Spleen (tissue), 11 donors: ENCODE measurements around the gene NLRP10. TPM values are rescaled to one million over a fixed set of nuclear protein-coding genes. Genes with fewer than 3 reads are reported as not detected.

Source experiments
- DNase-seq: peaks from one replicate; pipeline ENCODE4 v3.0.0-alpha.2; 2020
- H3K27ac ChIP-seq, 8 donors: fragments of 200-600 bp; sonication (generic) in 7 of 8; 1 replicate in 4 of 8; 2 replicates in 4 of 8; pipeline versions ENCODE4 v1.5.0 to v1.8.0; 2016 to 2021; ENCODE audit warnings: inconsistent platforms in 4 of 8, mild to moderate bottlenecking in 4 of 8, moderate library complexity in 1 of 8
- H3K27me3 ChIP-seq, 7 donors: fragments of 200-600 bp; sonication (generic) in 6 of 7; replicated peaks in 1 of 7; 1 replicate in 4 of 7; 2 replicates in 3 of 7; pipeline versions ENCODE4 v1.5.0 to v1.8.0; 2016 to 2021; ENCODE audit warnings: inconsistent platforms in 3 of 7, mild to moderate bottlenecking in 1 of 7
- H3K36me3 ChIP-seq, 6 donors: fragments of 200-600 bp; sonication (generic) in 5 of 6; 1 replicate in 4 of 6; 2 replicates in 2 of 6; pipeline versions ENCODE4 v1.5.0 to v1.8.0; 2016 to 2021; ENCODE audit warnings: inconsistent platforms in 2 of 6
- H3K4me1 ChIP-seq, 6 donors: fragments of 200-600 bp; sonication (generic) in 5 of 6; 1 replicate in 3 of 6; 2 replicates in 3 of 6; pipeline versions ENCODE4 v1.5.0 to v1.8.0; 2016 to 2021; ENCODE audit warnings: inconsistent platforms in 3 of 6
- H3K4me3 ChIP-seq, 8 donors: fragments of 200-600 bp; sonication (generic) in 7 of 8; 1 replicate in 4 of 8; 2 replicates in 4 of 8; pipeline versions ENCODE4 v1.5.0 to v1.8.0; 2016 to 2021; ENCODE audit warnings: inconsistent platforms in 4 of 8, mild to moderate bottlenecking in 4 of 8, moderate library complexity in 2 of 8
- H3K9me3 ChIP-seq, 8 donors: fragments of 200-600 bp; sonication (generic) in 7 of 8; 1 replicate in 4 of 8; 2 replicates in 4 of 8; pipeline versions ENCODE4 v1.5.0 to v1.8.0; 2016 to 2021; ENCODE audit warnings: inconsistent platforms in 4 of 8
- CTCF ChIP-seq, 11 experiments: fragments of 200-600 bp in 7 of 11; fragments of 450-650 bp in 4 of 11; sonication (generic) in 4 of 11; IDR thresholded peaks in 8 of 11; conservative IDR thresholded peaks in 3 of 11; 1 replicate in 7 of 11; 2 replicates in 4 of 11; pipeline versions ENCODE4 v1.4.0 to v1.8.0; 2016 to 2021; ENCODE audit warnings: antibody characterized with exemption in 11 of 11, inconsistent platforms in 4 of 11, mild to moderate bottlenecking in 1 of 11
- POLR2A ChIP-seq, 3 donors: fragments of 450-650 bp; IDR thresholded peaks; one replicate each; pipeline ENCODE4 v1.5.1; 2017; ENCODE audit warnings: antibody characterized with exemption in 3 of 3, mild to moderate bottlenecking in 1 of 3
- POLR2AphosphoS5 ChIP-seq, 3 donors: sonication (generic); formaldehyde crosslinking; IDR thresholded peaks; one replicate each; pipeline ENCODE4 v1.5.1; 2017; ENCODE audit warnings: antibody characterized with exemption in 3 of 3
- WGBS, 5 donors: extraction: QIAGEN DNeasy Blood & Tissue Kit in 3 of 5; methylation state at CpG; one replicate each; pipeline versions ENCODE4 v1.1.5 to v1.1.7; 2013 to 2018; 5-methylcytosine and 5-hydroxymethylcytosine counted together
- intact Hi-C: fragments of 100-400 bp; cut with DNase I; formaldehyde crosslinking; loops from one replicate; pipeline ENCODE4 v1.15.0; 2023; ENCODE audit warnings: low total_unique reads
- polyA plus RNA-seq, 3 donors: library from polyadenylated mRNA; stranded (reverse); fragments of 200-250 nt; gene quantifications; one replicate each; pipeline ENCODE4 v1.2.1, GENCODE V29; 2013
- total RNA-seq, 7 donors: library from RNA; depleted of rRNA in 3 of 7; stranded (reverse); fragments of >200 nt in 3 of 7; fragmentation: NEBNext Ultra II Directional in 4 of 7; extraction: Animal tissue kit (Norgen Biotek cat#: 25700) in 4 of 7; gene quantifications; one replicate each; pipeline versions ENCODE4 v1.1.0 to v1.2.1, GENCODE V29; 2016 to 2021
- donor health status: healthy with polysubstance abuse.
- donor health status: DM: no; HTN: no; CAD: no; lungs with moderate emphysema.
- donor health status: DM: no; HTN: no; CAD: no.
- donor health status: Bipolar disorder and iron deficiency.
- donor health status: healthy.
- donor health status: DM: no; HTN: no; CAD: no.
- donor health status: DM: yes; HTN: yes; CAD: no.

The NLRP10 gene
- total and polyA plus RNA-seq, 10 donors, result not detected

DNA sequence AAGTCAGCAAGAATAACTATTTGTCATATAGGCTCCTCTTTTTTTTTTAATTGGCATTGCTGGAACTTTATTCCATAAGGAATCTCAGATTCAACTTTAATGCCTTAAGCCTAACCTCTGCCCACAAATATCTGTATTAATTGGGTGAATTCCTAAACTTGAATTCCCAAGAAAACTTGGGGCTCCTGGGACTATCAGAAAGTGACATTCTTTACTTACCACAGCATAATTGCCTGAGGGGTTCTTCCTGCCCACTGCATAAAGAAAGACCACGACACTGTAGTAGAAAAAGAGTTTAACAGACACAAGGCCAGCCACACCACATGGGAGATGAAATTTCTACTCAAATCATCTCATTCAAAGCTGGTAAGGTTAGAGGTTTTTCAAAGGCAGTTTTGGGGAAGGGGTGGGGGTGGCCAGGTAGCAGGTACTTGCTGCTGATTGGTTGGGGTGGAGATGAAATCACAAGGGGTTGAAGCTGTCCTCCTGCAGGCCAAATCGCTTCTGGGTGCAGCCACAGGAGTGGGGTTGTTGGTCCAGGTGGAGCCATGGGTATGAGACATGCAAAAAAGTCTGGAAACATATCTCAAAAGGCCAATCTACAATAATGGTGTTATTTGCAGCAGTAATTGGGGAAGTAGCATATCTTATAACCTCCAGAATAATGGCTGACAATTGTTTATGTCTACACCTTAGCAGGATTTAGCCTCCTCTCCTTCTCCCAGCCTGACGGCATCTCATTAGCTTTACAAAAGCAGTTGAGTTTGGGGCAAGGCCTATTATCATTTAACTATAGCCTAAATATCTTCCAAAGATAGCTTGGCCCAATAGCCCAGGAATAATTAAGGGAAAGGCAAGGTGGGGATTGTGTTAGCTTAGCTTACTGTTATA, 4.8 kb upstream of the NLRP10 start:
- Histone ChIP-seq H3K4me3 (no peak overlapping the region), H3K27ac (no peak overlapping the region), H3K4me1 (no peaks in the 10 kb centered on the region), H3K27me3 (peaks cover 0 to 16% (median 0%) of the 10 kb centered on the region in 7 donors), H3K9me3 (no peaks in the 10 kb centered on the region), H3K36me3 (no peaks in the 10 kb centered on the region)
- intact Hi-C loops, result no loop called here
- 47 to 80% (median 56%) methylated on average over 3 of the region's 3 CpGs for whole genome bisulfite sequencing, 5 donors
- no peak for DNase-seq
- no peak for TF ChIP-seq POLR2AphosphoS5 (IDR thresholded peaks at IDR 0.05)

GRCh38 chr11:7968686-7969085, 3.4 kb upstream of the NLRP10 start:
- no peaks in the 10 kb centered on the region for H3K4me1 ChIP-seq
- peaks cover 0 to 16% (median 0%) of the 10 kb centered on the region in 7 donors for H3K27me3 ChIP-seq
- no peaks in the 10 kb centered on the region for H3K9me3 ChIP-seq
- intact Hi-C loops, result no loop called here
- TF ChIP-seq CTCF (IDR thresholded peaks at IDR 0.05 in 8 of 11, conservative IDR thresholded peaks at IDR 0.05 in 3 of 11), result no peak
- no peak for TF ChIP-seq POLR2A (IDR thresholded peaks at IDR 0.05)
- no peak for TF ChIP-seq POLR2AphosphoS5 (IDR thresholded peaks at IDR 0.05)
- no peak overlapping the region for H3K4me3 ChIP-seq
- no peak for DNase-seq
- H3K27ac ChIP-seq, result no peak overlapping the region
- 41 to 86% (median 73%) methylated on average over 2 of the region's 2 CpGs for WGBS, 5 donors
- no peaks in the 10 kb centered on the region for H3K36me3 ChIP-seq

GRCh38 chr11:7967826-7968225, 2.6 kb upstream of the NLRP10 start:
- Histone ChIP-seq H3K4me1 (no peaks in the 10 kb centered on the region), H3K36me3 (no peaks in the 10 kb centered on the region), H3K4me3 (no peak overlapping the region), H3K27me3 (peaks cover 0 to 23% (median 0%) of the 10 kb centered on the region in 7 donors), H3K27ac (no peak overlapping the region), H3K9me3 (no peaks in the 10 kb centered on the region)
- DNase-seq, result no peak
- intact Hi-C loops, result no loop called here
- TF ChIP-seq POLR2A (IDR thresholded peaks at IDR 0.05), result no peak
- no peak for TF ChIP-seq CTCF (IDR thresholded peaks at IDR 0.05 in 8 of 11, conservative IDR thresholded peaks at IDR 0.05 in 3 of 11)
- TF ChIP-seq POLR2AphosphoS5 (IDR thresholded peaks at IDR 0.05), result no peak

DNA sequence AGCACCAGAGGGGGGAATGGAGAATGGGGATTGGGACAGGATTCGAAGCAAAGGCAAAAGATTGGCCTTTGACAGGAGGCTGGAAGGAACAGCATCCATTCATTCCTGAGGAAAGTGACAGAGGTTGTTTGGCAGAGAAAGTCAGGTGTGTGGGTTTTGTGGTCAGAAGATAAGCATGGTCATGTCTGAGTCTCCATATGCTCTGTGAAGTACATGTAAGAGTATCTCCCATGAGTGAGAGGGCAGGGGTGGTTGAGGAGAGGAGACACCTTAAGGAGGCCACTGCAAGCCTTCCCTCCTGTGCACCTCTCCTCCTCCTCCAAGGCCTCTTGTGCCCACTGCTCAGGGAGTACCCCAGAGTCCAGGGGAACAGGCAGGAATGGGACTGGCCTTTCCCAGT, 1.9 kb upstream of the NLRP10 start:
- H3K4me3 ChIP-seq, result no peak overlapping the region
- no peaks in the 10 kb centered on the region for H3K9me3 ChIP-seq
- intact Hi-C loops, result no loop called here
- WGBS, 5 donors, result 50 to 92% (median 70%) methylated on average over 1 of the region's 1 CpG
- H3K36me3 ChIP-seq, result no peaks in the 10 kb centered on the region
- DNase-seq, result no peak
- no peak overlapping the region for H3K27ac ChIP-seq
- TF ChIP-seq POLR2A (IDR thresholded peaks at IDR 0.05) (no peak), POLR2AphosphoS5 (IDR thresholded peaks at IDR 0.05) (no peak), CTCF (IDR thresholded peaks at IDR 0.05 in 8 of 11, conservative IDR thresholded peaks at IDR 0.05 in 3 of 11) (no peak)
- peaks cover 0 to 27% (median 0%) of the 10 kb centered on the region in 7 donors for H3K27me3 ChIP-seq
- no peaks in the 10 kb centered on the region for H3K4me1 ChIP-seq
